ENCODE data around the gene GRK6.

DNA sequence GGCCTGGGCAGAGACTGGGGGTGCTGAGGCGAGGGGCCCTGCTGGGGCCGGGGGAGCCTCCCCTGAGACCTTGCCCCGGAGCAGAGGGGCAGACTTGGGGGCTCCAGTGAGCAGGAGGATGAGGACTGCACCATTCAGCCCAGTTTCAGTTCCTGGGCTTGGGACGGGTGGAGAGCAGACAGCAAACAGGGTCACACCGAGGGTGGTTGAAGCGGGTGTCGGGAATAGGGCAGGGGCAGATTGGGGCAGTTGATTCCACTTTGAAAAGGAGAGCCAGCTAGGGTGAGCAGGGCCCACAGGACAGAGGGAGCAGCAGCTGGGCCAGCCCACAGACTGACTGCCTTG is 4.5 kb downstream of the GRK6 start:
- TF ChIP-seq CTCF (IDR thresholded peaks at IDR 0.05) (no peak), ZBTB33 (IDR thresholded peaks at IDR 0.05; ENCODE audit: borderline replicate concordance, low read depth) (no peak), REST (IDR thresholded peaks at IDR 0.05; ENCODE audit: low read depth, low read length) (no peak), RAD21 (IDR thresholded peaks at IDR 0.05; ENCODE audit: low read length) (no peak), NFIC (IDR thresholded peaks at IDR 0.05; ENCODE audit: borderline replicate concordance) (no peak)
